ENCODE results near the gene OARD1.
"Not testable (repeated sequence)": the region's sequence is repeated elsewhere in the genome, so short reads cannot be mapped to it uniquely, and the experiment has no call there.

Gene OARD1

GRCh38 chr6:41071923-41072835, at the start of gene OARD1:
Gene OARD1 (minus strand): TSS chr6:41072356. CDS start chr6:41071634, 722 bp downstream.
- DNase-seq (ENCODE audit: low read depth in 3 of 3): peak; percentile 97 to 100 (median 100)

GRCh38 chr6:41120058-41120457, 47.9 kb upstream of the OARD1 start:
- DNase-seq (ENCODE audit: low read depth in 3 of 3): no peak

DNA sequence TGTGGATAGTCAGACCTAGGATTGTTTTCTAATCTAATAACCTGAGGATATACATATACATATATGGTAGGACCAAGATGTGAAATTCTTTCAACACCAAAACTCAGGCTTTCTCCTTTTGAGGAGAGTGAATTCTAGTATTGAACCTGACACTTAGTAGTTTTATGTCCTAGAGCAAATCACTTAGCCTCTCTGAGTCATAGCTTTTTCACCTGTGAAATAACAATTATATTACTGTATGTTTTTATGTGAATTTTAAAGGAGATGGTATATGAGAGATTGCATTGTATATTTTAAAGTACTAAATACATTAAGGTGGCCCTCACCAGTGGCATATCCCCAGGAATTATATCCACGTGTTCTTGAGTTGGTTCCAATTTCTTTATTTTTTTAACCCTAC, 47.4 kb upstream of the OARD1 start:
- no peak for DNase-seq (ENCODE audit: low read depth in 3 of 3)

- not testable (repeated sequence) for DNase-seq (ENCODE audit: low read depth in 3 of 3)
Measured at GRCh38 chr6:41115027-41115426, 42.9 kb upstream of the OARD1 start.

DNA sequence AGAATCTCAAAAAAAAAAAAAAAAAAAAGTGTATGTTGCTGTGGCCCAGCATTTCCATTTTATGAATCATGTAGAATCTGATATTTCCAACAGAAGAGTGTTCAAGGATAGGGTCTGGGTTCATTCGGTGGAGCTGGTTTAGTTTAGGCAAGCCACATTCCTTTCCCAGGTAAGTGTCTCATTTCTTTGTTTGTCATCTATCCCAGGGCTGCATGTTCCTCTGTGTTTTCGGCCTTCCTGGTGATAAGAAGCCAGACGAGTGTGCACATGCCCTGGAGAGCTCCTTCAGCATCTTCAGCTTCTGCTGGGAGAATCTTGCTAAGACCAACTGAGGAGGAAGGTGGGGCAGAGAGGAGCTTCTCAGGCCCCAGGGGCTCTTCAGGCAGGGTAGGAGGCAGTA, 38.9 kb upstream of the OARD1 start:
- DNase-seq (ENCODE audit: low read depth in 3 of 3): no peak

GRCh38 chr6:41103847-41104246, 31.7 kb upstream of the OARD1 start:
- no peak for DNase-seq (ENCODE audit: low read depth in 3 of 3)

- DNase-seq (ENCODE audit: low read depth in 3 of 3): peak in 1 of 3 donors; percentile 4
Measured at GRCh38 chr6:41100871-41101287, 28.7 kb upstream of the OARD1 start.

GRCh38 chr6:41098366-41098765, 26.2 kb upstream of the OARD1 start:
- DNase-seq (ENCODE audit: low read depth in 3 of 3): no peak

GRCh38 chr6:41097467-41098090, 25.4 kb upstream of the OARD1 start:
- DNase-seq (ENCODE audit: low read depth in 3 of 3): no peak

DNA sequence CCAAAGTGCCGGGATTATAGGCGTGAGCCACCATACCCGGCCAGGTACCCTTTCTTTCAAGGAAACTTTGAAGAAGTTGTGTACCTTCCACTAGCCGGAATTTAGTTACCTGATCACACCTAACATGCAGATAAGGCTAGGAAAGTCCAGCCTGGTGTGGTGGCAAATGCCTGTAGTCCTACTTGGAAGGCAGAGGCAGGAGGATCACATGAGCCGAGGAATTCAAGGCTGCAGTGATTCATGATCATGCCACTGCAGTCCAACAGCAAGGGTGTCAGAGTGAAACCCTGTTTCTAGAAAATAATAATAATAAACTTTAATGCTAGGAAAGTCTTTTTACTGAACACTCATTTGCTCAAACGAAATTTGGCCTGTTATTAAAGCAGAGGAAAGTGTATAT, 21.6 kb upstream of the OARD1 start:
- DNase-seq (ENCODE audit: low read depth in 3 of 3): no peak

DNA sequence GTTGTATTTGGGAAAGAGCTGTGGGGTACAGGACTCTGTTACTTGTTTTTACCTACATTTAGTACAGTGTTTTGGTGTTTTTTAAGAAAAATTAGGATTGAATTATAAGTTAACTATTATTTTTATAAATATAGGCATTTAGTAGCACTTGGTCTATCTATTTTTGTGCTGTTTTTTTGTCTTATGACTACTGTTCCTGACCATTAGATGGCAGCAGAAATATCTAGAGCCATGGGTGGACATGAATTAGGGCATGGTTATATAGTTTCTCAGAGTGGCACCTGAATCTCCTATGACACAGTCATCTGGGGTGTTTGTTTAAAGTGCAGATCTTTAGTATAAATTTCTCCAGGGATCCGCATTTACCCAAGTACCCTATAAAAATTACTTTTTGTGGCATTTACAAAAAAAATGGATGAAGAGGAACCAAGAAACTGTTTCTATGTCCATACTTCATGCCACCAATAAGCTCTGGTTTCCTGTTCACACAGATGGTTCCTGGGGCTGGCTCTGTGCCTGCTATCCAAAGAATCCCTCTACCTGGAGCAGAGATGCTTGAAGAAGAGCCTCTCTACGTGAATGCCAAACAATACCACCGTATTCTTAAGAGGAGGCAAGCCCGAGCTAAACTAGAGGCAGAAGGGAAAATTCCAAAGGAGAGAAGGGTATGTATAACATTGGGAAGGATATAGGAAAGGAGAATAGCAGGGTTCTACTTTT, 20.4 kb upstream of the OARD1 start:
- DNase-seq (ENCODE audit: low read depth in 3 of 3): no peak

DNA sequence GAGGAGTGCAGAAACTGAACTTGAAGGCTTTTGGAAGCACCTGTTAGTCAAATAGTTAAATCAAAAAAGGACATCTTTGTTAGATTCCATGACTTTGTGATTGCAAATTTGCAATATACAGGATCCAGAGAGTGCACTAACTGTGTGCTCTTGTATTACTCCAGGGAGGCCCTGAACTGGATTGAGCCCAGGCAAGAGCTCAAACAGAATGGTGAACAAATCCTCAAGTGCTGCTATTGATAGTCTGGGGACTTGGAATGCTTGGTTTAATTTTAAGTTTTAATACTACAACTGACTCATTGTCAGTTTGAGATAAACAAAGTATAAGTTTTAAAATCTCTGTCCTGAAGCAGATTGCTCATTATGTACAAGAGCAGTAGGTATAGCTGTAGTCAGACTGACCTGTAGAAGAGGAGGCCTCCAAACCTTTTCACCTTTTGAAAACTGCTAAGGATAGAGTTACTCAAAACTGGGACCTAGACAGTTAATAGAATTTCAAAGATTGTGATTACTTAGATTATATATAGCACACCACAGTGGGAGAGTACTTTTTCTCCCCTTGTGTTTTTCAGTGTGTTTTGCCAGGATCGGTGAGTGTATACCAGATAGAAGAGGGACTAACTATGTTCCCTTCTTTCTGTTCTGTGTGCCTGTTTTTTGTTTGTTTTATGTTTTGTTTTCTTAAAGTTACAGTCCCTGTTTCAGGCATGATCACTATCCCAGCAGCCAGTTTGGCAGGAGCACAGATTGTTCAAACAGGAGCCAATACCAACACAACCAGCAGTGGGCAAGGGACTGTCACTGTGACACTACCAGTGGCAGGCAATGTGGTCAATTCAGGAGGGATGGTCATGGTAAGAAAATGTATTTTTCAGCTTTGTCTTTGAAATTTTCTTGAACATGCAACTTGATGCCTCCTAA, 18.9 kb upstream of the OARD1 start:
- no peak for DNase-seq (ENCODE audit: low read depth in 3 of 3)

- DNase-seq (ENCODE audit: low read depth in 3 of 3): no peak
Measured at GRCh38 chr6:41088451-41088850, 16.3 kb upstream of the OARD1 start.

DNA sequence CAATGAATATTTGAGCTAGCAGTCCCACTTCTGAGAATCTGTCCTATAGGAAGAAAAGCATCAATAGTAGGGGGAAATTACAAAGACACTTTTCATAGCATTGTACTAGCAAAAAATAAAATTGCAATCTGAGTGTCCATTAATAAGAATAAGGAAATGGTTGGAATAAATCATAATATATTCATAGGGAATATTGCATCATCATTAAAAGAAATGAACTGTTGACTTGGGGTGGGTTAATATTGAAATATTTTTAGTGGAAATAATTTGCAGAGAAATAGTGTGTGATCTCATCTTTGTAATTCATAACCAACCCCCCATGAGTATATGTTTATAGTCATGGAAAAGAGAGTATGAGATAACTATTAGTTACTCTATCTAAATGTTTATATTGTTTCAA, 13.0 kb upstream of the OARD1 start:
- no peak for DNase-seq (ENCODE audit: low read depth in 3 of 3)

DNA sequence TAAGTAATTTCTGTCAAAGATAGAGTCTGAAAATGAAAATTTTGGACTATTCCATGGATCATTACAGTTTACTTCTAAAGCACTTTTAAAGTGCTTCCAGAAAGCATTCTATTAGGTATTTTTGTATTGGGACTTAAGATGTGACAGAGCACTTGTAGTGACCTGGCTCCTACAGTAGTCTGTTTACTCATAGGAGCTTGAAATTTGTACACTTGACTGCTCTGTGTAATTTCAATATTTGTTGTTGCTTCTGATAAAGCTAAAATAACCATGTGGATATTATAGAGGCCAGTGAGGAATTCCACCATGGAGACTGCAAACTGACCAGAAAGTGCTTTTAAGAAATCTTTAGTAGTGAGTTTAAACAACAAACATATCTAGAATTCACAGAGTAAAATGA, 10.9 kb upstream of the OARD1 start:
- no peak for DNase-seq (ENCODE audit: low read depth in 3 of 3)

DNA sequence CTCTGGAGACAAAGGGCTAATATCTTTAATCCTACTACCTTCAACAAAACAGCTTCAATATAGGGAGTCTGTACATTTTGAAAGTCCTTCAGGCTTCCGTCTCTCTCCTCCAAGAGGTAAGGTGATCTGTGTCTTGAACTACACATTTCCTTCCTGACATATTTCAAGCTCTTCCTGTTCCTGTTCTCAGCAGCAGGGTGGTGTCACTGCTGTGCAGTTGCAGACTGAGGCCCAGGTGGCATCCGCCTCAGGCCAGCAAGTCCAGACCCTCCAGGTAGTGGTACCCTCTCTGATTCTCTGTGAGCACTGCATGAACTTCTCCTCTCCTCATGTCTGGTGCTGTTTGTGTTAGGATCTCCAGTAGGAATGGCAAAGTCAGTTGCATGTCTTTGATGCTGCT, 8.5 kb upstream of the OARD1 start:
- no peak for DNase-seq (ENCODE audit: low read depth in 3 of 3)

GRCh38 chr6:41079080-41079479, 6.9 kb upstream of the OARD1 start:
- DNase-seq (ENCODE audit: low read depth in 3 of 3): no peak

DNA sequence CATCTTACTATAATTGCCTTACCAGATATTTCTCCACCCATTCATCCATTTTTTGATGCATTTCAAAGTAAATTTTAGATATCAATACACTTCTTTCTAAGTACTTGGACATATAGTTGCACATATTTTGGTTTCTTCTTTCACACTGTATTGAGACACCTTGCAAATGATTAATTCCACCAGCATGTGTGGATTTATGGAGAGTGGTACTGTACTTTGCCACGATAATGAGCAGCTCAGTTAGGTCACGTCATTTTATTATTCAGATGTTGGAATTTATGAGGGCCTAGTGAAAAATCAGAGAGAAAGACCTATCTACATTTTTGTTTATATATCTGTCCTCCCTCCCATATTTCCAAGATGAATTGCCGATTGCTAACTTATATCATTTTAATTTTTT, 5.9 kb upstream of the OARD1 start:
- DNase-seq (ENCODE audit: low read depth in 3 of 3): no peak

DNA sequence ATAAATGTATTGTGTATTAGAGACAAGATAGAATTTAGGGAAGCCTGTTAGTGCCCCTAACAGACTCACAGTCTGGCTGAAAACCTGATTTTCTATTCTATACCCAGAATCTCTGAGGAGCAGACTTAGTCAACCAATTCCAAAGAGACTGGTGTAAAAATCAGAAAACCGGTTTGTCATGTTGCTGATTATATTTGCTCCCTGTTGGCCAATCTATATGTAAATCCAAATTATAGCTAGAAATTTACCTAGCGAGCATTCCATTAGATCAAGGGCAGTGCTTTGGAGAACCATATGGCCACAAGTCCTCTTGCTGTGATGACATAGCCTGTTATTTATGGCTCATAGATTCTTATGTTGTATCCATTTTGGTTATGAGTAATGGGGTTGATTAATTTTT, 5.4 kb upstream of the OARD1 start:
- DNase-seq (ENCODE audit: low read depth in 3 of 3): no peak

DNA sequence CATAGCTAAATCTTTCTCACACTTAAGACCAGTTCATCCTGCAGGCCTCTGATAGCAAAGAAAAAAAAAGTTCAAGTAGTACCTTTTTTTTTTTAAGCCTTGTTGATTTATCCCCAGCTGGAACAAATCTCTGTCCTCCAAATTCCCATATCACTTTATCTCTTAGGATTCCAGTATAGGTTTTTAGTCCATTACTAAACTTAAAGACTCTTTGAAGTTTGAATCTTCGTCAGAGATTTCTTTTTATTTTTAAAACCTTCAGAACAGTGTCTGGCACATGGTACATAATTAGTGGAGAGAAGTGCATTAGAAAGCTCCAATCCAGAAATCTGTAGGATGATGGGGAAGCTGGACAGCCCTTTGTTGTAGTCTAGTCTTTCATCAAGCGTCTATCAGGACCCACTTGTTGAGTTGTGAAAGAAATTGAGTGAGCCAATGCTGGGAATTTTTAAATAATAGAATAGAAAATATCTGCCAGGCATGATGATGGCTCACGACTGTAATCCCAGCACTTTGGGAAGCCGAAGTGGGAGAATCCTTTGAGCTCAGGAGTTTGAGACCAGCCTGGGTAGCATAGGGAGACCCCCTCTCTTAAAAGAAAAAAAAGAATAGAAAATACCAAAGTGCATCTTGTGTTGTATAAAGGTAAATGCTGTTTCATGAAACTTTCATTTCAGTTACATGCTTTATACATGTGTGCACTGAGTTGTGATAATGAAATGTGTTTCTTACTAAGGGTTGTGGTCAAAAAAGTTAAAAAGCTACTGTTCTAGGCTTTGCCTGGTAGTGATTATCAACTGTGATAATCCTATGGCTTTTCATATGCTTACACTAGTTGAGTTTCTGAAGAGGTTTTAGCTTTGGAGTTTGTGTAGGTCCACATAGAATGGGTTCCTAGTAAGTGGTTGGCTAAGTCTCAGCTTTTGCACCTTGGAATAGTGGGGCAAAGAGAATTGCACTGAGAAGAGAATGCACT, 3.8 kb upstream of the OARD1 start:
- DNase-seq (ENCODE audit: low read depth in 3 of 3): no peak
